Measurements from ENCODE around the gene CAPN7.

- TF ChIP-seq POLR2A (IDR thresholded peaks at IDR 0.05; ENCODE audit: low read depth, low read length), result no peak
- no peak for TF ChIP-seq POLR2AphosphoS5 (IDR thresholded peaks at IDR 0.05; ENCODE audit: low read depth, low read length)
Measured at GRCh38 chr3:15299036-15299435, 93.0 kb downstream of the CAPN7 start.
